WERI-Rb-1 (cell line): ENCODE results near the gene ZNF511.

ENCODE experiments used
- DNase-seq: peaks from one replicate; pipeline ENCODE4 v3.0.0-alpha.2; 2020
- H3K27ac ChIP-seq: fragments of 250-450 bp; sonication (Bioruptor Pico); 2 replicates; pipeline ENCODE4 v1.5.1; 2020; ENCODE audit warnings: mild to moderate bottlenecking, moderate library complexity
- H3K27me3 ChIP-seq: fragments of 250-450 bp; sonication (Bioruptor Pico); 2 replicates; pipeline ENCODE4 v1.5.1; 2021; ENCODE audit warnings: mild to moderate bottlenecking, low read depth, moderate library complexity; ENCODE audit not compliant: insufficient read depth, severe bottlenecking
- H3K36me3 ChIP-seq: fragments of 250-450 bp; sonication (Bioruptor Pico); 2 replicates; pipeline ENCODE4 v1.5.1; 2020; ENCODE audit warnings: mild to moderate bottlenecking, moderate library complexity
- H3K4me3 ChIP-seq: 2 replicates; pipeline ENCODE4 v1.5.1; 2011; ENCODE audit warnings: low read depth, mild to moderate bottlenecking, control low read depth, low read length
- H3K9me3 ChIP-seq: fragments of 250-450 bp; sonication (Bioruptor Pico); 2 replicates; pipeline ENCODE4 v1.5.1; 2021; ENCODE audit warnings: mild to moderate bottlenecking, moderate library complexity; ENCODE audit not compliant: severe bottlenecking
- TF ChIP-seq, protein P1 (sequence below): IDR thresholded peaks from 2 replicates; pipeline ENCODE4 v1.5.1; 2011; ENCODE audit warnings: low read depth, mild to moderate bottlenecking, control low read depth, inconsistent platforms, low read length

Gene ZNF511

GRCh38 chr10:133350283-133350949, 41.7 kb downstream of the ZNF511 start:
- H3K27ac ChIP-seq: no peak overlapping the region
- H3K36me3 ChIP-seq: no peaks in the 10 kb centered on the region
- DNase-seq: no peak
- H3K9me3 ChIP-seq: no peaks in the 10 kb centered on the region
- no peaks in the 10 kb centered on the region for H3K27me3 ChIP-seq
- H3K4me3 ChIP-seq: no peak overlapping the region
- TF ChIP-seq, protein P1, sequence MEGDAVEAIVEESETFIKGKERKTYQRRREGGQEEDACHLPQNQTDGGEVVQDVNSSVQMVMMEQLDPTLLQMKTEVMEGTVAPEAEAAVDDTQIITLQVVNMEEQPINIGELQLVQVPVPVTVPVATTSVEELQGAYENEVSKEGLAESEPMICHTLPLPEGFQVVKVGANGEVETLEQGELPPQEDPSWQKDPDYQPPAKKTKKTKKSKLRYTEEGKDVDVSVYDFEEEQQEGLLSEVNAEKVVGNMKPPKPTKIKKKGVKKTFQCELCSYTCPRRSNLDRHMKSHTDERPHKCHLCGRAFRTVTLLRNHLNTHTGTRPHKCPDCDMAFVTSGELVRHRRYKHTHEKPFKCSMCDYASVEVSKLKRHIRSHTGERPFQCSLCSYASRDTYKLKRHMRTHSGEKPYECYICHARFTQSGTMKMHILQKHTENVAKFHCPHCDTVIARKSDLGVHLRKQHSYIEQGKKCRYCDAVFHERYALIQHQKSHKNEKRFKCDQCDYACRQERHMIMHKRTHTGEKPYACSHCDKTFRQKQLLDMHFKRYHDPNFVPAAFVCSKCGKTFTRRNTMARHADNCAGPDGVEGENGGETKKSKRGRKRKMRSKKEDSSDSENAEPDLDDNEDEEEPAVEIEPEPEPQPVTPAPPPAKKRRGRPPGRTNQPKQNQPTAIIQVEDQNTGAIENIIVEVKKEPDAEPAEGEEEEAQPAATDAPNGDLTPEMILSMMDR: no peak

GRCh38 chr10:133350950-133351329, 42.2 kb downstream of the ZNF511 start:
- Histone ChIP-seq H3K9me3 (no peaks in the 10 kb centered on the region), H3K27ac (no peak overlapping the region), H3K4me3 (no peak overlapping the region), H3K27me3 (no peaks in the 10 kb centered on the region), H3K36me3 (no peaks in the 10 kb centered on the region)
- no peak for DNase-seq
- TF ChIP-seq, protein P1: no peak

GRCh38 chr10:133351408-133352318, 42.9 kb downstream of the ZNF511 start:
- TF ChIP-seq, protein P1: no peak; the same call in 1 of the 2 replicates
- Histone ChIP-seq H3K4me3 (no peak overlapping the region), H3K9me3 (no peaks in the 10 kb centered on the region), H3K36me3 (no peaks in the 10 kb centered on the region), H3K27me3 (no peaks in the 10 kb centered on the region), H3K27ac (no peak overlapping the region)
- no peak for DNase-seq

- Histone ChIP-seq H3K4me3 (no peak overlapping the region), H3K36me3 (no peaks in the 10 kb centered on the region), H3K9me3 (no peaks in the 10 kb centered on the region), H3K27ac (no peak overlapping the region), H3K27me3 (no peaks in the 10 kb centered on the region)
- DNase-seq: no peak
- TF ChIP-seq, protein P1: no peak
Measured at GRCh38 chr10:133353202-133353959, 44.7 kb downstream of the ZNF511 start.

DNA sequence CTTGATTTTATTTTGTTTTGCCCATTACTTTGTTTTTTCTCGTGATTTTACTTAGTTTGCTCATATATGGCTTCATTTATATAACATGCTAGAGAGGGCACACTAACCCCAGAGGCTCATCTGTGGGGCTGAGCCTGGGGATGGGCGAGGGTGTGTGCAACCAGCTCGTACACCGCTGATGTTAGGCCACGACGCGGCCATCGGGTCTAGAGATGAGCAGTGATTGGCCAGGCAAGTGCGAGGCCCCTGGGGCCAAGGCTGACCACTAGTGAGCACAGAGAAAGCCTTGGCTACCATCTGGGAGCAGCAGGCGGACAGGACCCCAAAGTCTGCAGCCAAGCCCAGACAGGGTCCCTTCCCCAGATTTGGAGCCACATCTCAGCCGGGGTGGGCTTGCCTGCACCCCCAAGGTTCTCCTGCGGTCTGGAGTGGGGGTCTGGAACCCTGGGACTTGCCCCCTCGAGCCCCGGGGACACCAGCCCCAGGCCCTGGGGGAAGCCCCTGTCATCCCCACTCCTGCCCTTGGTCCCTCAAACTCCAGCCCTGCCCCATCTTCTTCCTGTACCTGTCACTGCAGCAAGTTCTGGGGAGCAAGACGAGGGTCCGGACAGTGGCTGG, 45.4 kb downstream of the ZNF511 start:
- DNase-seq: no peak
- Histone ChIP-seq H3K36me3 (no peaks in the 10 kb centered on the region), H3K4me3 (no peak overlapping the region), H3K9me3 (no peaks in the 10 kb centered on the region), H3K27me3 (no peaks in the 10 kb centered on the region), H3K27ac (no peak overlapping the region)
- TF ChIP-seq, protein P1: no peak
